ENCODE data around the gene DLEC1. TPM values are rescaled to one million over a fixed set of nuclear protein-coding genes. Genes with fewer than 3 reads are reported as not detected.
"Not testable (repeated sequence)": the region's sequence is repeated elsewhere in the genome, so short reads cannot be mapped to it uniquely, and the experiment has no call there.

Gene DLEC1
- total RNA-seq, 1 experiment from 2014 or later = not detected

- DNase-seq (ENCODE audit: low read depth, low spot score) = no peak
These were observed 94.8 kb downstream of the DLEC1 start for GRCh38 chr3:38133557-38134405.

DNA sequence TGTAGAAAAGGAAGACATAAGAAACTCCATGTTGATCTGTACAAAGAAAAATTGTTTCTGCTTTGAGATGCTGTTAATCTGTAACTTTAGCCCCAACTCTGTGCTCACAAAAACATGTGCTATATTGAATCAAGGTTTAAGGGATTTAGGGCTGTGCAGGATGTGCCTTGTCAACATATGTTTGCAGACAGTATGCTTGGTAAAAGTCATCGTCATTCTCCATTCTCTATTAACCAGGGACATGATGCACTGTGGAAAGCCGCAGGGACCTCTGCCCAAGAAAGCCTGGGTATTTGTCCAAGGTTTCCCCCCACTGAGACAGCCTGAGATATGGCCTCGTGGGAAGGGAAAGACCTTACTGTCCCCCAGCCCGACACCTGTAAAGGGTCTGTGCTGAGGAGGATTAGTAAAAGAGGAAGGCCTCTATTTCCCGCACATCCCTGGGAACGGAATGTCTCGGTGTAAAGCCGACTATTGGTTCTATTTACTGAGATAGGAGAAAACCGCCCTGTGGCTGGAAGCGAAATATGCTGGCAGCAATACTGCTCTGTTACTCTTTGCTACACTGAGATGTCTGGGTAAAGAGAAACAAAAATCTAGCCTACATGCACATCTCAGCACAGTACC is 95.6 kb downstream of the DLEC1 start:
- H3K9me3 ChIP-seq (ENCODE audit: control insufficient read depth, insufficient read depth, low read depth, low read length); DNase-seq (ENCODE audit: low read depth, low spot score); H3K36me3 ChIP-seq (ENCODE audit: control insufficient read depth, insufficient read depth, low read length); intact Hi-C loops (cut with micrococcal nuclease; ENCODE audit: unreplicated experiment); CTCF ChIA-PET; in situ Hi-C loops (cut with HindIII; ENCODE audit: low pct_unique_long_range_greater_than_20kb, low sequenced_read_pairs); BruUV-seq (replicated peaks); POLR2A ChIA-PET; H3K4me3 ChIP-seq (ENCODE audit: low read depth in 2 of 2, low read length in 2 of 2); H3K27ac ChIP-seq (ENCODE audit: low read length); H3K4me1 ChIP-seq (ENCODE audit: control insufficient read depth, insufficient read depth, low read length); ATAC-seq; H3K27me3 ChIP-seq (ENCODE audit: control insufficient read depth, insufficient read depth, low read length): not testable (repeated sequence)

More at GRCh38 chr3:38133557-38134405, 94.8 kb downstream of the DLEC1 start:
- Histone ChIP-seq H3K27me3 (ENCODE audit: control insufficient read depth, insufficient read depth, low read length) (no peaks in the 10 kb centered on the region), H3K27ac (ENCODE audit: low read length) (no peak overlapping the region), H3K4me1 (ENCODE audit: control insufficient read depth, insufficient read depth, low read length) (peaks cover 5% of the 10 kb centered on the region), H3K36me3 (ENCODE audit: control insufficient read depth, insufficient read depth, low read length) (peaks cover 5% of the 10 kb centered on the region), H3K4me3 (ENCODE audit: low read depth in 2 of 2, low read length in 2 of 2) (no peak overlapping the region), H3K9me3 (ENCODE audit: control insufficient read depth, insufficient read depth, low read depth, low read length) (no peaks in the 10 kb centered on the region)
- in situ Hi-C loops (cut with HindIII; ENCODE audit: low pct_unique_long_range_greater_than_20kb, low sequenced_read_pairs) = no loop called here
- POLR2A ChIA-PET = no interaction called here
- TF ChIP-seq SIN3A (IDR thresholded peaks at IDR 0.05; ENCODE audit: borderline replicate concordance, insufficient read depth, low read depth, low read length) = no peak
- TF ChIP-seq, protein P1, sequence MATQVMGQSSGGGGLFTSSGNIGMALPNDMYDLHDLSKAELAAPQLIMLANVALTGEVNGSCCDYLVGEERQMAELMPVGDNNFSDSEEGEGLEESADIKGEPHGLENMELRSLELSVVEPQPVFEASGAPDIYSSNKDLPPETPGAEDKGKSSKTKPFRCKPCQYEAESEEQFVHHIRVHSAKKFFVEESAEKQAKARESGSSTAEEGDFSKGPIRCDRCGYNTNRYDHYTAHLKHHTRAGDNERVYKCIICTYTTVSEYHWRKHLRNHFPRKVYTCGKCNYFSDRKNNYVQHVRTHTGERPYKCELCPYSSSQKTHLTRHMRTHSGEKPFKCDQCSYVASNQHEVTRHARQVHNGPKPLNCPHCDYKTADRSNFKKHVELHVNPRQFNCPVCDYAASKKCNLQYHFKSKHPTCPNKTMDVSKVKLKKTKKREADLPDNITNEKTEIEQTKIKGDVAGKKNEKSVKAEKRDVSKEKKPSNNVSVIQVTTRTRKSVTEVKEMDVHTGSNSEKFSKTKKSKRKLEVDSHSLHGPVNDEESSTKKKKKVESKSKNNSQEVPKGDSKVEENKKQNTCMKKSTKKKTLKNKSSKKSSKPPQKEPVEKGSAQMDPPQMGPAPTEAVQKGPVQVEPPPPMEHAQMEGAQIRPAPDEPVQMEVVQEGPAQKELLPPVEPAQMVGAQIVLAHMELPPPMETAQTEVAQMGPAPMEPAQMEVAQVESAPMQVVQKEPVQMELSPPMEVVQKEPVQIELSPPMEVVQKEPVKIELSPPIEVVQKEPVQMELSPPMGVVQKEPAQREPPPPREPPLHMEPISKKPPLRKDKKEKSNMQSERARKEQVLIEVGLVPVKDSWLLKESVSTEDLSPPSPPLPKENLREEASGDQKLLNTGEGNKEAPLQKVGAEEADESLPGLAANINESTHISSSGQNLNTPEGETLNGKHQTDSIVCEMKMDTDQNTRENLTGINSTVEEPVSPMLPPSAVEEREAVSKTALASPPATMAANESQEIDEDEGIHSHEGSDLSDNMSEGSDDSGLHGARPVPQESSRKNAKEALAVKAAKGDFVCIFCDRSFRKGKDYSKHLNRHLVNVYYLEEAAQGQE (IDR thresholded peaks at IDR 0.05; ENCODE audit: insufficient read depth in 1 of 2, low read depth in 2 of 2, low read length in 1 of 2) = no peak
- TF ChIP-seq CTCF (IDR thresholded peaks at IDR 0.05) = no peak
- no peak for TF ChIP-seq POLR2AphosphoS5 (IDR thresholded peaks at IDR 0.05; ENCODE audit: low read depth, low read length)
- TF ChIP-seq TCF7L2 (IDR thresholded peaks at IDR 0.05; ENCODE audit: low read depth, low read length) = no peak
- ATAC-seq = no peak
- TSS peak; percentile 64 for BruUV-seq (replicated peaks)
- CTCF ChIA-PET = no interaction called here
- intact Hi-C loops (cut with micrococcal nuclease; ENCODE audit: unreplicated experiment) = no loop called here

GRCh38 chr3:38135621-38136277 is 96.7 kb downstream of the DLEC1 start:
- ATAC-seq; H3K36me3 ChIP-seq (ENCODE audit: control insufficient read depth, insufficient read depth, low read length); H3K27me3 ChIP-seq (ENCODE audit: control insufficient read depth, insufficient read depth, low read length); DNase-seq (ENCODE audit: low read depth, low spot score); in situ Hi-C loops (cut with HindIII; ENCODE audit: low pct_unique_long_range_greater_than_20kb, low sequenced_read_pairs); BruUV-seq (replicated peaks); intact Hi-C loops (cut with micrococcal nuclease; ENCODE audit: unreplicated experiment); H3K9me3 ChIP-seq (ENCODE audit: control insufficient read depth, insufficient read depth, low read depth, low read length); H3K4me1 ChIP-seq (ENCODE audit: control insufficient read depth, insufficient read depth, low read length); CTCF ChIA-PET: not testable (repeated sequence)
- Histone ChIP-seq H3K4me3 (ENCODE audit: low read depth in 2 of 2, low read length in 2 of 2) (peak overlapping the region; percentile 81 to 82), H3K27ac (ENCODE audit: low read length) (peak overlapping the region; percentile 84)
- POLR2A ChIA-PET = interaction anchor here (0.6 kb wide), 1 partner anchor 190 kb away, joined by 4 read pairs; no protein-coding TSS in a partner anchor
